ENCODE measurements around the gene FUT3. TPM values are rescaled to one million over a fixed set of nuclear protein-coding genes. Genes with fewer than 3 reads are reported as not detected.
A peak's percentile ranks its signal among the peaks of the same experiment; 100 is the strongest.
"Not testable (repeated sequence)": the region's sequence is repeated elsewhere in the genome, so short reads cannot be mapped to it uniquely, and the experiment has no call there.

FUT3 gene
- total and polyA plus RNA-seq, 4 donors = 0.25 to 0.47 (median 0.27) TPM; not detected in 1

GRCh38 chr19:5850743-5851293 is 431 bp downstream of the FUT3 start (continued):
- no peak for TF ChIP-seq ZBTB33 (IDR thresholded peaks at IDR 0.05)
- TF ChIP-seq SP1 (IDR thresholded peaks at IDR 0.05) = no peak
- peak; percentile 63 for TF ChIP-seq ATF3 (IDR thresholded peaks at IDR 0.05)
- TF ChIP-seq YY1 (IDR thresholded peaks at IDR 0.05) = no peak
- peak in 1 of 2 donors; percentile 10 for TF ChIP-seq JUND (IDR thresholded peaks at IDR 0.05)
- TF ChIP-seq HNF4G (IDR thresholded peaks at IDR 0.05) = no peak
- TF ChIP-seq NR2F2 (IDR thresholded peaks at IDR 0.05) = no peak

- DNase-seq (ENCODE audit: low spot score) = no peak
- H3K4me3 ChIP-seq (ENCODE audit: low read depth in 1 of 3, low read length in 3 of 3) = no peak overlapping the region
- peaks cover 0 to 5% (median 2%) of the 10 kb centered on the region in 4 donors for H3K4me1 ChIP-seq (ENCODE audit: control insufficient read depth in 4 of 4, insufficient read depth in 4 of 4, low read length in 3 of 4)
- no peaks in the 10 kb centered on the region for H3K27me3 ChIP-seq (ENCODE audit: control insufficient read depth in 4 of 4, insufficient read depth in 4 of 4, low read length in 3 of 4)
- no peak overlapping the region for H3K9ac ChIP-seq (ENCODE audit: low read depth in 1 of 2, low read length in 2 of 2)
- H3K36me3 ChIP-seq (ENCODE audit: control insufficient read depth in 4 of 4, insufficient read depth in 3 of 4, low read depth in 1 of 4, low read length in 3 of 4) = no peaks in the 10 kb centered on the region
- H3K27ac ChIP-seq (ENCODE audit: low read depth in 1 of 2, low read length in 2 of 2) = no peak overlapping the region
- WGBS = 79% methylated on average over 6 of the region's 6 CpGs
- no peak for TF ChIP-seq HNF4A (conservative IDR thresholded peaks at IDR 0.05)
- TF ChIP-seq NR2F2 (IDR thresholded peaks at IDR 0.05) = no peak
- TF ChIP-seq REST (IDR thresholded peaks at IDR 0.05) = no peak
- no peak for TF ChIP-seq HNF4G (IDR thresholded peaks at IDR 0.05)
- H3K9me3 ChIP-seq (ENCODE audit: control insufficient read depth in 4 of 4, low read length in 3 of 4) = no peaks in the 10 kb centered on the region
Observed at GRCh38 chr19:5850189-5850588, 1.1 kb downstream of the FUT3 start.

- H3K27me3 ChIP-seq (ENCODE audit: control insufficient read depth in 4 of 4, insufficient read depth in 4 of 4, low read length in 3 of 4); DNase-seq (ENCODE audit: low spot score); H3K36me3 ChIP-seq (ENCODE audit: control insufficient read depth in 4 of 4, insufficient read depth in 3 of 4, low read depth in 1 of 4, low read length in 3 of 4); H3K9me3 ChIP-seq (ENCODE audit: control insufficient read depth in 4 of 4, low read length in 3 of 4); H3K9ac ChIP-seq (ENCODE audit: low read depth in 1 of 2, low read length in 2 of 2); H3K27ac ChIP-seq (ENCODE audit: low read depth in 1 of 2, low read length in 2 of 2); H3K4me3 ChIP-seq (ENCODE audit: low read depth in 1 of 3, low read length in 3 of 3); H3K4me1 ChIP-seq (ENCODE audit: control insufficient read depth in 4 of 4, insufficient read depth in 4 of 4, low read length in 3 of 4): not testable (repeated sequence)
- WGBS = 81% methylated on average over 5 of the region's 5 CpGs
Observed at GRCh38 chr19:5848621-5849020, 2.6 kb downstream of the FUT3 start.

- DNase-seq (ENCODE audit: low spot score); H3K9ac ChIP-seq (ENCODE audit: low read depth in 1 of 2, low read length in 2 of 2); H3K9me3 ChIP-seq (ENCODE audit: control insufficient read depth in 4 of 4, low read length in 3 of 4); H3K27me3 ChIP-seq (ENCODE audit: control insufficient read depth in 4 of 4, insufficient read depth in 4 of 4, low read length in 3 of 4); H3K4me3 ChIP-seq (ENCODE audit: low read depth in 1 of 3, low read length in 3 of 3); H3K36me3 ChIP-seq (ENCODE audit: control insufficient read depth in 4 of 4, insufficient read depth in 3 of 4, low read depth in 1 of 4, low read length in 3 of 4); H3K27ac ChIP-seq (ENCODE audit: low read depth in 1 of 2, low read length in 2 of 2); H3K4me1 ChIP-seq (ENCODE audit: control insufficient read depth in 4 of 4, insufficient read depth in 4 of 4, low read length in 3 of 4): not testable (repeated sequence)
- 86% methylated on average over 10 of the region's 10 CpGs for WGBS
Observed at GRCh38 chr19:5847846-5848245, 3.4 kb downstream of the FUT3 start.
